ENCODE data around the gene CFAP58. TPM values are rescaled to one million over a fixed set of nuclear protein-coding genes. Genes with fewer than 3 reads are reported as not detected.

CFAP58 gene
- total RNA-seq, 1 experiment from 2014 or later, result 0.31 TPM

DNA sequence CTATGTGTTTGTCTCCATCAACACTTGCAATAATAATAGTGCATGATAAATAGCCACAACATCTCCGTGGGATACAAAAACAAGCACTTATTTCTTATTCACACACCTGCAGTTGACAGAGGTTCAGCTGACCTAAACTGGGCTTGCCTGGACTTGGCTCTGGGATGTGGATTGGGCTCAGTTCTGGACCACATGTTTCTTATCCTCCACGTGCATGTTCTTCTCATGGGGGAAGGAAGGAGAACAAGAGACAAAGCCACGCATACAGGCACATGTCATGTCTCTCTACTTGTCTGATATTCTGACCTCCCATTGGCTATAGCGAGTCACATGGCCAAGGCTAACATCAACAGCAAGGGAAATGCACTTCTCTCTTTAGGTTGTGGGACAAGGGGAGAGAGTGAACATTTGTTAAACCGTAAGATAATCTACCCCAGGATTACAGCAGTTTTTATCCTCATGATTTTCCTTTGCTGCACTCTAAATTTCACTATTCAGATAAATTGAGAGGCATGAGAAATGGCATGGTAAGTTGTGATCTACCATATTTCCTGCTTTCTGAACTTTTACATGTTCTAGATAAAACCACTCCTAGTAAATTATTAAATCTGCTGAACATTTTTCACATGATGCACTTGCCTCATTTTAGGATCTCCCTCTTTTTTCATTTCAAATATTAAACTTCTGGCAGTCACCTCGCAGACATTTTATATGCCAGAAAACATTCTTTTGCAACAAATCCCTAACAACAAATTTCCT is 33.7 kb downstream of the CFAP58 start:
- Histone ChIP-seq H3K4me1 (replicated peaks; ENCODE audit: insufficient read depth) (peaks cover 7% of the 10 kb centered on the region), H3K36me3 (ENCODE audit: low read depth) (no peaks in the 10 kb centered on the region), H3K9me2 (ENCODE audit: insufficient read depth) (no peaks in the 10 kb centered on the region), H3K27ac (no peak overlapping the region), H3K27me3 (ENCODE audit: insufficient read depth, low read depth) (peaks cover under 1% of the 10 kb centered on the region), H3K79me2 (ENCODE audit: low read depth) (no peaks in the 10 kb centered on the region), H2AFZ (no peak overlapping the region), H3K4me2 (no peak overlapping the region), H3F3A (ENCODE audit: insufficient read depth, low read depth) (no peaks in the 10 kb centered on the region), H3K4me3 (no peak overlapping the region), H4K20me1 (ENCODE audit: insufficient read depth) (no peaks in the 10 kb centered on the region), H3K9me3 (ENCODE audit: insufficient read depth, low read depth) (no peaks in the 10 kb centered on the region)
- intact Hi-C loops (cut with micrococcal nuclease; ENCODE audit: unreplicated experiment), result no loop called here
- POLR2A ChIA-PET (ENCODE audit: unreplicated experiment), result no interaction called here
- CTCF ChIA-PET, result no interaction called here
- no peak for TF ChIP-seq EZH2 (IDR thresholded peaks at IDR 0.05; ENCODE audit: low read depth)
- TF ChIP-seq, protein P1, sequence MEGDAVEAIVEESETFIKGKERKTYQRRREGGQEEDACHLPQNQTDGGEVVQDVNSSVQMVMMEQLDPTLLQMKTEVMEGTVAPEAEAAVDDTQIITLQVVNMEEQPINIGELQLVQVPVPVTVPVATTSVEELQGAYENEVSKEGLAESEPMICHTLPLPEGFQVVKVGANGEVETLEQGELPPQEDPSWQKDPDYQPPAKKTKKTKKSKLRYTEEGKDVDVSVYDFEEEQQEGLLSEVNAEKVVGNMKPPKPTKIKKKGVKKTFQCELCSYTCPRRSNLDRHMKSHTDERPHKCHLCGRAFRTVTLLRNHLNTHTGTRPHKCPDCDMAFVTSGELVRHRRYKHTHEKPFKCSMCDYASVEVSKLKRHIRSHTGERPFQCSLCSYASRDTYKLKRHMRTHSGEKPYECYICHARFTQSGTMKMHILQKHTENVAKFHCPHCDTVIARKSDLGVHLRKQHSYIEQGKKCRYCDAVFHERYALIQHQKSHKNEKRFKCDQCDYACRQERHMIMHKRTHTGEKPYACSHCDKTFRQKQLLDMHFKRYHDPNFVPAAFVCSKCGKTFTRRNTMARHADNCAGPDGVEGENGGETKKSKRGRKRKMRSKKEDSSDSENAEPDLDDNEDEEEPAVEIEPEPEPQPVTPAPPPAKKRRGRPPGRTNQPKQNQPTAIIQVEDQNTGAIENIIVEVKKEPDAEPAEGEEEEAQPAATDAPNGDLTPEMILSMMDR (conservative IDR thresholded peaks at IDR 0.05), result no peak
- no peak for DNase-seq
- BruUV-seq (replicated peaks), result no TSS peak

DNA sequence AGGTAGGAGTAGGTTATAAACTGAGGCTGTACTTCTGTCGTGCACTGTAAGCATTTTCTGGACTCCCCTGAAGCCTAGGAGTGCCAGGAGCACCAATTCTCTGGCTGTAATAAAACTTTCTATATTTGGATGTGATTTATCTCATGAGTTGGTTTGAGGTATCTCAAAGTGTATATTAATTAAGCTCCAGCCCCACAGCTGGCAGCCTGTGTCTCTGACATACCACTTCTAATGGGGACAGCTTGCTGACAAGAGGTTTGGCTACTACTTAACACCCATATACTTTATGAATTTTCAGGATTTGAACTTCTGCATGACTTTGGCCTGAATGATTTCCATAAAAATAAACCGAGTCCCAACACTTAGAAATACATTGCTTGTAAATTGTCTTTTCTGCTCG is 35.2 kb downstream of the CFAP58 start:
- no peaks in the 10 kb centered on the region for H3K9me3 ChIP-seq (ENCODE audit: insufficient read depth, low read depth)
- no peak overlapping the region for H3K4me3 ChIP-seq
- no peak overlapping the region for H2AFZ ChIP-seq
- TF ChIP-seq EZH2 (IDR thresholded peaks at IDR 0.05; ENCODE audit: low read depth), result no peak
- TF ChIP-seq, protein P1 (conservative IDR thresholded peaks at IDR 0.05), result no peak
- POLR2A ChIA-PET (ENCODE audit: unreplicated experiment), result no interaction called here
- H3K27ac ChIP-seq, result no peak overlapping the region
- H4K20me1 ChIP-seq (ENCODE audit: insufficient read depth), result no peaks in the 10 kb centered on the region
- intact Hi-C loops (cut with micrococcal nuclease; ENCODE audit: unreplicated experiment), result no loop called here
- no peaks in the 10 kb centered on the region for H3K36me3 ChIP-seq (ENCODE audit: low read depth)
- H3K27me3 ChIP-seq (ENCODE audit: insufficient read depth, low read depth), result no peaks in the 10 kb centered on the region; the same call in 1 of the 2 replicates
- H3K4me2 ChIP-seq, result no peak overlapping the region
- no TSS peak for BruUV-seq (replicated peaks)
- no peak for DNase-seq
- peaks cover 7% of the 10 kb centered on the region for H3K4me1 ChIP-seq (replicated peaks; ENCODE audit: insufficient read depth)
- H3K79me2 ChIP-seq (ENCODE audit: low read depth), result no peaks in the 10 kb centered on the region
- H3F3A ChIP-seq (ENCODE audit: insufficient read depth, low read depth), result no peaks in the 10 kb centered on the region
- no peaks in the 10 kb centered on the region for H3K9me2 ChIP-seq (ENCODE audit: insufficient read depth)
- CTCF ChIA-PET, result no interaction called here

DNA sequence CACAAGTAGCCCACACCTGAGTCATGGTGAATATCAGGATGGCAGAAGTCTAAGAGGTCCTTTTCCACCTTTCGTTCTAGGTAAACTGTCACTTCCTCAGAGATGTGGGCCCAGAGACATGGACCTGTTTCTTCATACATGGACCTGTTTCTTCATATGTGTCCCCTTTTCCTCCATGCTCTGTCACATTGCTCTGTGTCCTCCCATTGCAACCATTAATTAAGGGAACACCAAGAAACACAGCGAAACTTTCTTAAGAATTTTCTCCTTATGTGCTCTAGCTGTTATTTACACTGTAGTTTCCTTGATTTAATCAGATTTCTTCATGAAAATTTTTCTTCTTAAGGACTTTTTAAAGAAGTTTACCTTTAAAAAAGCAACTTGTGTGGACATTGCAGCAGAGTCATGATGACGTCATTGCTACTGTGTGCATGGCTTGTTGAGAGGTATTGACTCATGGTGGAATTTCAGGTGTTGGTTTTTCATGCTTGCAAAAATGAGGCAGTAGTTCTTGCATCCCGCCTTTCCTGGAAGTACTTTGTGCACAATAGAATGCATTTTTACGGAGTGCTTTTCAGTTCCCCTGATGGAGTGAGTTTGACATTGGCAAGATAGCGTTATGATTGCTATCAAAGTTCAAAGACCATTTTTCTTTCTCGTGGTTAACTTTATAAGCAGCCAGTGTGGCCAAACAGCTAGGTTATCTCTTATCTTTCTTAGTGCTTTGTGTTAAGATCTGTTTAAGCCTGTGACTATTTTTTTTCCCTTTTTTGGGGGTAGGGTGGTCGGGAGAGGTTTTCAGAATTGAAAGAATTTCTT is 37.7 kb downstream of the CFAP58 start:
- POLR2A ChIA-PET (ENCODE audit: unreplicated experiment), result no interaction called here
- intact Hi-C loops (cut with micrococcal nuclease; ENCODE audit: unreplicated experiment), result no loop called here

More for the DNA sequence above, 37.7 kb downstream of the CFAP58 start:
- Histone ChIP-seq H3K4me1 (replicated peaks; ENCODE audit: insufficient read depth) (peaks cover 7% of the 10 kb centered on the region), H3K9me2 (ENCODE audit: insufficient read depth) (no peaks in the 10 kb centered on the region), H3K27me3 (ENCODE audit: insufficient read depth, low read depth) (no peaks in the 10 kb centered on the region; the same call in 1 of the 2 replicates), H3F3A (ENCODE audit: insufficient read depth, low read depth) (no peaks in the 10 kb centered on the region), H3K9me3 (ENCODE audit: insufficient read depth, low read depth) (no peaks in the 10 kb centered on the region), H4K20me1 (ENCODE audit: insufficient read depth) (no peaks in the 10 kb centered on the region), H3K36me3 (ENCODE audit: low read depth) (no peaks in the 10 kb centered on the region), H3K4me2 (no peak overlapping the region; the same call in 1 of the 2 replicates), H3K79me2 (ENCODE audit: low read depth) (no peaks in the 10 kb centered on the region), H2AFZ (no peak overlapping the region), H3K27ac (no peak overlapping the region), H3K4me3 (no peak overlapping the region)
- peak in 1 of 2 experiments; percentile 8 for DNase-seq
- no TSS peak for BruUV-seq (replicated peaks)
- TF ChIP-seq EZH2 (IDR thresholded peaks at IDR 0.05; ENCODE audit: low read depth), result no peak
- TF ChIP-seq, protein P1 (conservative IDR thresholded peaks at IDR 0.05), result no peak
- CTCF ChIA-PET, result interaction anchor here (0.6 kb wide), 1 partner anchor 111 kb away, joined by 3 read pairs; no protein-coding TSS in a partner anchor

Measured in PC-9 (cell line).